Measurements from ENCODE around the gene R3HDM1.

The R3HDM1 gene

GRCh38 chr2:135773319-135773718, 242.0 kb downstream of the R3HDM1 start:
- no peak for TF ChIP-seq CTCF (IDR thresholded peaks at IDR 0.05; ENCODE audit: low read depth, low read length)

GRCh38 chr2:135773917-135774316, 242.6 kb downstream of the R3HDM1 start:
- TF ChIP-seq CTCF (IDR thresholded peaks at IDR 0.05; ENCODE audit: low read depth, low read length), result no peak
- H3K4me3 ChIP-seq (ENCODE audit: low read depth, low read length), result no peak overlapping the region

More at GRCh38 chr2:135773319-135773718, 242.0 kb downstream of the R3HDM1 start:
- H3K4me3 ChIP-seq (ENCODE audit: low read depth, low read length), result no peak overlapping the region

All from WI38 (cell line).